Activated effector memory CD4-positive, alpha-beta T cell treated with anti-CD3 and anti-CD28 coated beads, Interleukin-2, amount 50 U/mL, for 16 hours (primary cell): Measurements from ENCODE around the gene RBM34.

Source experiments
- DNase-seq: peaks from one replicate; pipeline ENCODE4 v3.0.0-alpha.2; 2020

Gene RBM34

DNA sequence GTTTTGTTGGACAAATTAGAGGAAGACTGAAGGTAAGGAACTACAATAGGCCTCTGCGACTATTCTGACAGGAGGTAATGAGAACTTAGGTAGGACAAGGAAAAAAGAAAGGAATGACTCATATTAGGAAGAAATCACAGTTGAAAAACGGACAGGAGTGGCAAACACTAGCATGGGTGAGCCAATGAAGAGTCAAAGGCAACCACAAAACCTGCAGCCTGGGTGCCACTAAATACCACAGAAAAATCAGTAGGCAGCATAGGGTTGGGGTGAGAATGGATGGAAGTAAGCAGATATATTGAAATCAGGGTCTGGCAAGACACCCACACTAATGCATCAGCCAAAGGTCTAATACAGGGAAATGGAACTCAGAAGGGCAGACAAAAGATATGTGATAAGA is 10.0 kb downstream of the RBM34 start:
- DNase-seq: no peak

DNA sequence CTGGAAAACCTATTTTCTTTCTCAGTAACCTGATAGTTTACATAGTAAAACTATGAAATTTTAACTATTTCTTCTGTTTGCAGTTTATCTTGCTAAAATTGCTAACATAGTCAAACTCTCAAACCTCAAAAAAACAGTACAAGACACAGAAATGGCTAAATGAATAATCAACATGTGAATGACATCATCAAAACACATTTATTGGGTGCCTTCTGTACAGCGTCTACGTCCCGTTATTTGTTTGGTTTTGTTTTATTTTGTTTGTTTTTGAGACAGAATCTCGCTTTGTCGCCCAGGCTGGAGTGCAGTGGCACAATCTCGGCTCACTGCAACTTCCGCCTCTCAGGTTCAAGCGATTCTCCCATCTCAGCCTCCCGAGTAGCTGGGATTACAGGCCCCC is 11.2 kb downstream of the RBM34 start:
- DNase-seq: no peak

DNA sequence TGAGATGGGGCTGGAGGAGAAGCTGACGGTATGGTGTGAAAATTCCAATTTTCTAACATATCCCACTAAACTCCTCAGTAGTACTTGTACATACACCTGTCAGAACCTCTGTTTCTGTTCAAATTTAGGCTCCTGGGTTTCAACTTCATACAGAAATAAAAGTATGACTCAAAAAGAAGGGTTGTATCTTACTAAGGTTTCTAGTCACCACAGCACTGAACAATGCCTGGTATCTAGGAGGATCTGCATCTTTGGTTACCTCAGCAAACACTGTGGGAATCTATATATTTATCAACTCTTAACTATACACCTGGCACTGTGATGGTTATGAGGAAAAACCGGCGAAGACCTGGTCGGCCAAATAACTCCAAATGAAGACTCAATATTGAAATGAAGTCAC is 13.8 kb downstream of the RBM34 start:
- no peak for DNase-seq

DNA sequence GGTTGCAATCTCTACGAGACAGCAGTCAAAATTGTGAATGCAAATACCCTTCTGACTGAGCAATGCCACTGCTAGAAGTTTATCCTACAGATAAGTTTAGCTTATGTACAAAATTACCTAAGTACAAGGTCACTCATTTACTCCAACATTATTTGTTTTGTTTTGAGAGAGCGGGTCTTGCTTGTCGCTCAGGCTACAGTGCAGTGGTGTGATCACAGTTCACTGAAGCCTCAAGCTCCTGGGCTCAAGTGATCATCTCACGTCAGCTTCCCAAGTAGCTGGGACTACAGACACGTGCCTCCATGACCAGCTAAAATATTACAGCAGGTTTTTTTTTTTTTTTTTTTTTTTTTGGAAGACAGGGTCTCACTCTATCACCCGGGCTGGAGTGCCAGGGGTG is 15.4 kb downstream of the RBM34 start:
- no peak for DNase-seq

DNA sequence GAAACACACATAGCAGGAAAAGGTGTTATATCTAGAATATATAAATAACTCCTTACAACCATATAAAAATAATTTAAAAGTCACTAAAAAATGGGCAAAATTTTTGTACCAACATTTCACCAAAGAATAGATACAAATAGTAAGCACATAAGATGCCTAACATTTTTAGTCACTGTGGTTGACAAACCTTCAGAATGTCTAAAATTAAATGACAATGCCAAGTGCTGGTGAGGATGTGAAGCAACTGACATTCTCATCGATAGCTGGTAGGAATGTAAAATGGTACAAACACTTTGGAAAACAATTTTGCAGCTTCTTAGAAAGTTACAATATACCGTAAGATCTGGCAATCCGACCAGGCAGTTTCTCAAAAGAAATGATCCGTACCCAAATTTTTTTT is 18.1 kb downstream of the RBM34 start:
- no peak for DNase-seq

DNA sequence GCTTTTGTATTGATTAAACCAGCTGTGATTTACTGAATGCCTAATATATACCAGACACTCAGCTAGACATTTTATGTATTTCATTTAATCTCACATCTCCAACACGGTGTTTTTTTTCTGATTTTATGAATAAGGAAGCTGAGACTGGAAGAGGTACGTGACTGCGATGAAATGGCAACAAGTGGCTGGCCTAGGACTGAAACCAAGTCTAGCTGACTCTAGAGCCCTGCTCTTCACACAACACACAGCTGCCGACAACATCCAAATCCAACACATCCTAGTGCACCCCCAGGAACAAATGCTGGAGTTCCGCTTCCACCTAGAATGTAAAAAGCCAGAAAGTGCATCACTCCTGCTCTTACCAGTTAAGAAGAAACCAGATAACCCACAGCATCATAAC is 21.7 kb downstream of the RBM34 start:
- DNase-seq: no peak

DNA sequence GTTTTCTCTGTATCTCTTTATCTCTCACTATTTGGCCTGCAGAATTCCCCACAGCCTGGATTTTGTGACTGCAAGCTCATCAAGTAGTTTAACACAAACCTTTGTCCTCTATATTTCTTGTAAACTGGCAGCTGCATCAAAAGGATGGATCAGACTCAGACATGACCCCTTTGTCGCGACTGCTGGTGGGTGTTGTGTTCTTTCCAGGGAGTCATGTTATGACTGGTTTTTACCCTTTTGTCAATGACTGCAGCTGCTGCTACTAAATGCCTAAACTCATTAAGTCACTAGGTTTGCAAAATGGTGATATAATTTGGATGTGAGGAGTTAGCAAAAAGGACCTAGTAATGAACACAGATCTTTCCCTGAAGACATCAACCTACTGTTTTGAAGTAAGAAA is 22.2 kb downstream of the RBM34 start:
- DNase-seq: peak; percentile 62

DNA sequence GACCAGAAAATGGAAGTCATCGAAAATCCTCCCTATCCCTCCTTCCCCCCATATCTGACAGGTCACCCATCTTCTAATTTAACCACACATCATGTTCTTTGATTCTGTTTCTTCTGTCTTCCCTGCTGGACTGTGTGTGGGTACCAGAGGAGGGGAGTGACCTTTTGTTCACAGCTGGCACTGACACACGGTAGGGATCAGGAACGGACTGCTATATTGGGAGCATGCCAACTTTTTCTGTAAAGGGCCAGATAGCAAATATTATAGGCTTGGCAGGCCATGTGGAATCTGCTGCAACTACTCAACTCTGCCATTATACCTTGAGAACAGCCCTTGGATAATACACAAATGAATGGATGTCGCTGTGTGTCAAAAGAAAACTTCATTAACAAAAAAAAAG is 24.9 kb downstream of the RBM34 start:
- no peak for DNase-seq

DNA sequence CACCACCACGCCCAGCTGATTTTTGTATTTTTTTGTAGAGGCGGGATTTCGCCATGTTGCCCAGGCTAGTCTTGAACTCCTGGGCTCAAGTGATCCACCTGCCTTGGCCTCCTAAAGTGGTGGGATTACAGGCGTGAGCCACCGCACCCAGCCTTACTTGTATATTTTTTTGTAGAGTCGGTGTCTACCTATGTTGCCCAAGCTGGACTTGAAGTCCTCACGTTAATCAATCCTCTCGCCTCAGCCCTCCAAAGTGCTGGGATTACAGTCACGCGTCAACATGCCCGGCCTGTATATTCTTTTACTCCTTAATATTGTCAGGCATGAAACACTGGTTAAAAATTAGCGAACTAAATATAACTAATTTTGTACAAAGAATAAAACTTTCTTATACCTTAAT is 26.9 kb downstream of the RBM34 start:
- peak; percentile 51 for DNase-seq

DNA sequence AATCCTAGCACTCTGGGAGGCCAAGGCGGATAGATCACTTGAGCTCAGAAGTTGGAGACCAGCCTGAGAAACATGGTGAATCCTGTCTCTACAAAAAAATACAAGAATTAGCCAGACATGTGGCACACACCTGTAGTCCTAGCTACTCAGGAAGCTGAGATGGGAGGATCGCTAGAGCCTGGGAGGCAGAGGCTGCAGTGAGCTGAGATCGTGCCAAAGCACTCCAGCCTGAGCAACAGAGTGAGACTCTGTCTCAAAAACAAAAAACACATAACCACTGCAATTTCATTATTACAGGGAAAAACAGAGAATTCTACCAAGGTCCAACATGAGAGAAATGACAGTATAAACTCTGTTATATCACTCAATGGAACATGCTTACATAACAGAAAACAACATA is 28.0 kb downstream of the RBM34 start:
- no peak for DNase-seq

DNA sequence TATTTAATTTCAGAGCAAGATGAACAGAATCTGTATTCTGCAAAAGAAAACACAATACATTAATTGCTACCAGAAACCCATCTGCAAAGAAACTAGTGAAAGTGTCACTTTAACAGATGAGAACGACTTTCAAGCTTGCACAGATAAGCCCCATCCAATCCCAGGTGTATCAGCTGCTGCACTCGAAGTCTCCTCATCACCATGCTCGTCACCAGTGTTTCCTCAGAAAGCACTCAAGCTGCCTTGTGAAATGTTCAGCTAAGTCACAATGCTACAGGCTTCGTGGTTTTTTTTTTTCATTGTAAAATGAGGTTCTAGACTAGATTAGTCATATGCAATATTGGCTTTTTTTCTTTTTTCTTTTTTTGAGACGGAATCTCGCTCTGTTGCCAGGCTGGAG is 29.1 kb downstream of the RBM34 start:
- no peak for DNase-seq

DNA sequence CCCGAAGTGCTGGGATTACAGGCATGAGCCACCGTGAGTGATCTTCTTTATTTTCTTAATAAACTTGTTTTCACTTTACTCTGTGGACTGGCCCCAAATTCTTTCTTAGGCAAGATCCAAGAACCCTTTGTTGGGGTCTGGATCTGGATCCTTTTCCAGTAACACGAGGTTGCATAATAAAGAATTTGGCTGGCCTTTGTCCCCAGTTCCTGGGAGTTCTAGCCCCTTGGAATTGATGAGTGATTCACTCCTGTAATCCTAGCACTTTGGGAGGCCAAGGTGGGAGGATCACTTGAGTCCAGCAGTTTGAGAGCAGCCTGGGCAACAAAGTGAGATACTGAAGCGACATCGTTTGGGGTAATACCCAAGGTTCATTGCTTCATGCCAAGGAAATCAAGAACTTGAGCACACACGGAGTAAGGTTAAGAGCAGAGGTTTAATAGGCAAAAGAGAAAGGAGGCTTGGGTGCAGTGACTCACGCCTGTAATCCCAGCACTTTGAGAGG is 30.2 kb downstream of the RBM34 start:
- no peak for DNase-seq

DNA sequence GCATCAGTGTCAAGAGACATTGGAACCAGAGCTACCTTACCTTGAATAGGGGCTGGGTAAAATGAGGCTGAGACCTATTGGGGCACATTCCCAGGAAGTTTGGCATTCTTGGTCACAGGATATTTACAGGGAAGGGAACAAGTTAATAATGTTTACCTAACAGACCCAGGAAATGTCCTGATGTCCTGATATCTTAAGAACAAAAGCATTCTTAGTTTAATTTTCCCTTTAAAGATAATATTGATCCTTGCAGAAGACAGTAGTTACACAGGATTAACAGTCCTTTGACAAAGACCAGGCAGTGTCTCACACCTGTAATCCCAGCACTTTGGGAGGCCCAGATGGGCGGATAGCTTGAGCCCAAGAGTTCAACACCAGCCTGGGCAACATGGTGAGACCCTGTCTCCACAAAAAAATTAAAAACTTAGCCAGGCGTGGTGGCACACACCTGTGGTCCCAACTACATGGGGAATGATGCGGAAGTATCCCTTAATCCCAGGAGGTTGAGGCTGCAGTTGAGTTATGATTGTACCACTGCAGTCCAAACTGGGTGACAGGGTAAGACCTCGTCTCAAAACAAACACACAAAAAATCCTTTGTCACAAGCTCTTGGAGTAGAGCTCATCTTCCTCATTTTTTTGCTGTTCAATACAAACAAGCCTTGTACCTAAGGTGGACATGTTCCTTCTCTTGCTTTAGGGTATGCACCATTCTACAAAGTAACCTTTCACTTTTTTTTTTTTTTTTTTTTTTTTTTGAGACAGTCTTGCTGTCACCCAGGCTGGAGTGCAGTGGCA is 31.1 kb downstream of the RBM34 start:
- no peak for DNase-seq

DNA sequence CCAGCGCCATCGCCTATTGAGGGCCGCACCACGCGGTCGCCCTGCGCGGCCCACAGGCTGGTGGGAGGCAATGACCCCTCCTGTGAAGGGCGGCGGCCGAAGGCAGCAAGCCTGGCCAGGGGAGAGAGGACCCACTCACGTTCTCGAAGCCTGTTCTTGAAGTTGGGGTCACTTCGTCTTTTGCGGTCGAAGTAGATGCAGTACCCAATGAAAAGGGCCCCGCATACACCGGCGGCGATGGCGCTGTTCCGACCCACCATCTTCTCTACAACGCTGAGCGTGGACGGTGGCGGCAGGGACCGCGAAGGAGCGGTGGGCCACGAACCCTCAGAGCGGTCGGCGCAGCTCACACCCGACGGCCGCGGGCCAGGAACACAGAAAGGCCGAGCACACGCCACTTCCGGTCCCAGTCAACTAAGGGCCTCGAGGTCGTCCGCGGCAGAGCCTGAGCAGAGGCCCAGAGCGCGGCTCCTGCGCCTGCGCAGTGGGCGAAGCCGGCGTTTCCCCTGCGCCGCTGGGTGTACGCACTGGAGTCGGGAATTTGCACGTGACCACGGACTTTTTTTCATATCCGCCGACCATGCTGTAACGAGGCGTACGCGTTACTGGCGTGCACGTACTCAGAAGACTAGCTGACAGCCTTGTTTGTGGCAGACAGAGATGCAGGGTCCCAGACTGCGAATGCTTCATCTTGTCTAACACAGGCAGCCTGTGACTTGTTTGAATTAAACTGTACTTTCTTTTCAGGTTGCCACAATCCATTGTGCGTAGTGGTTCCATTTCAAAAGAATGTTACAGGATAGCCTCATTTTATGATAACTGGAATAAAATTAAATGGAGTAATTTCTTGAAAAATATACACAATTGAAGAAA is 32.4 kb downstream of the RBM34 start, which contains the start of gene TOMM20:
TSS of gene TOMM20 (minus strand) at position 382 of the 873 bp plus-strand sequence. CDS start at position 260, 122 bp downstream.
- DNase-seq: peak; percentile 98

DNA sequence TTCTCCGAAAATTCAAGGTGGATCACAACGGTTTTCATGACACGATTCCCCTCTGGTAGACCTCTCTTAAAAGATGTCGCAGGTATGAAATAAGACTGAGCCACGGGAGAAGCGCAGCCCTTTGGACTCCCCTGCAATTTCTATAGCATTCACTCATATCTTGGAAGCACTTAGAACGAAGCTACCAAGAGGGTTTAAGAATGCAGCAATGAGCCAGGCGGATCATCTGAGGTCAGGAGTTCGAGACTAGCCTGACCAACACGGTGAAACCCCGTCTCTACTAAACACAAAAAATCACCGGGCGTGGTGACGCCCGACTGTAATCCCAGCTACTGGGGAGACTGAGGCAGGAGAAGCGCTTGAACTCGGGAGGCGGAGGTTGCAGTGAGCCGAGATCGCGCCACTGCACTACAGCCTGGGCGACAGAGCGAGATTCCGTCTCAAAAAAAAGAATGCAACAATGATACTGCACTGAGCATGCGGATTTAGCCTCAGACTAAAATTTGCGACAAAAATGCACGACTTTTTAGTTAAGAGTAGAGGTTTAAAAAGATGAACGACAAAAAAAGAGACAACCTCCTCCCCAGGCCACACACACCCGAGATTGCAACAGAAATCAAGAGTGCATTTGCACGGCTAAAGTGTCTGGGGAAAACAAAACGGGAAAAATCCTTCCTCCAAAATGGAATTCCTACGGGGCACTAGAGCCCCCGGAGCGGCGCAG is 33.2 kb downstream of the RBM34 start:
- no peak for DNase-seq

DNA sequence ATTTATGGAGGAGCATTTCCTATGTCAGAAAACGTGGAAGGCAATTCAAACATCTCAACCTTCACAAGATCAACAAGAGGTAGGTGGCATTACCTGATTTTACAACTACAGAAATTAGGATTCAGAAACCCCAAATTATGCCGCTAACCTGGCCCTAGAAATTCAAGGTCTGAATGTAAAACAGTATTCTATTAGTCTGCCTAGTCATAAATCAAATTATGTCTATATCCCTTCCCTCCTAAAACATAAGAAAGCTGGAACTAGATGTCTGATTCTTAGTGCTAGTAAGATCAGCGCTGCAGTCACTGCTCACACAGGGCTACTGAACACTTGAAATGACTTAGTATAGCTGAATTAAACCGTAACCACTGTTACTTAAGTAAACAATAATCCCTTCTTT is 33.8 kb downstream of the RBM34 start:
- no peak for DNase-seq

DNA sequence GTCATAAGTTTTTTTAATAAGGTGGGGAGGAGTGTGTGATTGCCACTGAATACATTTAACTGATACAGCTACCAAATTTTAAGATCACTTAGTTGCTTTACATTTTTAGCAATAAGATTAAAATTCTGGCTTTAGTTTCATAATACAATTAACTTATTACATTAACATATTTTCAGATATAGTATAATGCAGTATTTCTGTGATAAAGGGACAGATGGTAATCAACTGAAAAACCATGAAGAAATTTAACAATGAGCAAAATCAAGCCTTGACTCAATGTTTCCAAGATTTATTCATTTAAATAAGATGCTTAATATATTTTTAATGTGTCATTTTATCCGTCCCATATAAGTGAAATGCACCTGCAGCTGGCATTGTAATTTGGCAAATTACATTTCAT is 36.4 kb downstream of the RBM34 start:
- no peak for DNase-seq

DNA sequence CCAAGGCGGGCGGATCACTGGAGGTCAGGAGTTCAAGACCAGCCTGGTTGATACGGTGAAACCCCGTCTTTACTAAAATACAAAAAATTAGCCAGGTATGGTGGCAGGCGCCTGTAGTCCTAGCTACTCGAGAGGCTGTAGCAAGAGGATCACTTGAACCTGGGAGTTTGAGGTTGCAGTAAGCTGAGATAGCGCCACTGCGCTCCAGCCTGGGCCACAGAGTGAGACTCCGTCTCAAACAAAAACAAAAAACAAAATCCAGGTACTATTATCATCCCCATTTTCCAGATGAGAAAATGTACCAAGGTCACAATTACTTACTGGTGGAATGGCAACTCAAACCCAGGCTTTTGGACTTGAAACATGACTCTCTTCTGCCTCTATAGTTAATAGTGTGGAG is 36.9 kb downstream of the RBM34 start:
- no peak for DNase-seq

DNA sequence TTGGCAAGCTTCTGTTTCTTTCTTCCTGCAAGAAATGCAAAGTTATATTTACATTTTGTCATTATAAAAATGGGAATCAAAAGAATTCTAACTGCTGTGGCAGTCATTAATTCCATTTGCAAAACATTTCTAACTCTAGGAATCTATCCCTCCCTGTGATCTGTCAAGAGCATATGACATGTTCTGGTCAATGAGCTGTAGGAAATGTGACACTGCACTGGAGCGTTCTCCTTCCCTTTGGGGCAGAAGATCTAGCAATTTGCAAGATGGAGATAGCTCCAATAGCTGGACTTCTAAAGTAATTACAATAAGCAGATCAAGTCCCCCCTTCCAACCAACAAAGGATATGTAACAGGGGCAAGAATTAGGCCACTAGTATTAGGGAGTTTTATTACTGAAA is 38.7 kb downstream of the RBM34 start:
- DNase-seq: no peak

DNA sequence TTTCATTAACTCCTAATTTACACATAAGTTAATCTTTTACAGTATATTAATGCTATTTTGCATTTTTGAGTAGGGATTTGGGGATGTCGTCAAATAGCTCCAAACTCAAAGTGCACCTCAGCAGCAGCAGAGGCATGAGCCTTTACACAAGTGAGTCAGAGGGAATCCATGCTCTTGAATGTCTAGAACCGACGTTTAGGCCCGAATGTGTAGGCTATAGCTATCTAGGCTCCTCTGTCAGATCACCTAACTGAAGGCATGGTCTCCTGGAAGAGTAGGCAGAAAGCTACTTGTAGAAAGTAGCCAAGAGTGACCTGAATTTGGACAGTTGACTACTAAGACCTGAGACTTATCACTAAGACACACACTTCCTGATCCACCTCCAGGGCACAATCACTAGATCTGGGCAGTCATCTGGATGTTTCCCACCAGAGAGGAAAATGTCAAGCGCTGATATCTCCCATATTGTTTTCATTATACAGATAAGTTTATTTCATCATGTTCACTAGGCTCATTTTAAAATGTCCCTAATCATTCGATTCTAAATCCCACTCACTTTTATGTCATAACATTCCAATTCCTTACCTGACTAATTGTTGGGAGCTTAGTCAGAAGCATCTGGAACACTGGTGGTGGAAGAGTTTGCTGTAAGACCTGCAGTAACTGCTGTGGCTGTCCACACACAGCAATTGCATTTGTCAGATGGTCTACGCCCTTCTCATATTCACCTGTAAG is 47.7 kb downstream of the RBM34 start:
- no peak for DNase-seq

DNA sequence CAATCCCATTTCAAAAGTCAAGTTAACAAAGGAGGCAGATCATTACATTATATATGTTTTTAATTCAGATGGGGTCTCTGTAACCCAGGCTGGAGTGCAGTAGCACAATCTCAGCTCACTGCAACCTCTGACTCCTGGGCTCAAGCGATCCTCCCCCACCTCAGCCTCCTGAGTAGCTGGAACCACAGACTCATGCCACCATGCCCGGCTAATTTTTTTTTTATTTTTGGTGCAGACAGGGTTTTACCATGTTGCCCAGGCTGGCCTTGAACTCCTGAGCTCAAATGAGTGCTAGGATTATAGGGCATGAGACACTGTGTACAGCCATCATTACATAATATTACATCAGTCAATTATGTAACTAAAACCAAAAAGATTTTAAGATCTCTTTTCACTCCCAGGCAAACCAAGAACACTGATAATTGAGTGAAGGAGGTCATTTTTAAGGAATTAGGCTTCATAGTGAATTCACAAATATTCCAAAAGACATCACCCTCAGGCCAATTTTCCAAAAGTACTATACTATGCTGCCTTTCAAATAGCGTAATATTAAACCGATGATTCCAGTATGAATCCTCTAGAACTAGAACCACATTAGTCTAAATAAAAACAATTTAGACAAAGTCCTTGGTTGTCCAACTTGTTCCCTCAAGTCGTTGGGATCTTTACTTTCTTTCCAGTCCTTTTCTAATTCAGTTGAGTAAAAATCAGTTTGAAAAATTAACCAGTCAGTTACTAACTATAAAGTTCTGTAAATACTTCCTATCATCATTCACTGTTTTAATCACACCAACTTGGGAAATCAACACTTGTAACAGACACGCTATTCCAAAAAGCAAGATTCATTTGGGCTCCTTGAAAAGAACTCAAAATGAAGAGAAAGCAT is 48.5 kb downstream of the RBM34 start:
- DNase-seq: no peak

DNA sequence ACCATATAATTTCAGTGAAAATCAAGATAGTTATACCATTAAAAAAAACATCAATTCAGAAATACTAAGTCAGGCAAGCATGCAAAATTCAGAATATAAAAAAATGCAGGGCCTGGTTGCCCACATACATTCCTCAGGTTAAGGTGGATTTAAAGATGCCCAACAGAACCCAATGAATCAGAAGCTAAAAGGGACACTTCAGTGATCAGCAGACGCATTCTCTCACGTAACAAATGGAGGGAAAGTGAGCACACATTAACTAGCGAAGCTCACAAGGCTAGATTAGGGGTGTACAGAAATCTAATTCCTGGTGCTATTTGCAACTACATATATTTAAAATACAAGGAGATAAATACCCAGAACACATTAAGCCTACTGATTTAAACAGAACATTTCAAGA is 49.9 kb downstream of the RBM34 start:
- no peak for DNase-seq
